Measurements from ENCODE around the gene PSMA3. TPM values are rescaled to one million over a fixed set of nuclear protein-coding genes. Genes with fewer than 3 reads are reported as not detected.

Gene PSMA3
- total and polyA plus RNA-seq, 4 donors, result 59.2 to 133 (median 86.5) TPM

- Histone ChIP-seq H3K27ac (ENCODE audit: low read depth, low read length) (no peak overlapping the region), H3K4me1 (ENCODE audit: control insufficient read depth, insufficient read depth, low read length) (no peaks in the 10 kb centered on the region), H3K9me3 (ENCODE audit: control insufficient read depth, insufficient read depth, low read length) (no peaks in the 10 kb centered on the region), H3K4me3 (ENCODE audit: low read depth, low read length) (no peak overlapping the region), H3K27me3 (ENCODE audit: control insufficient read depth, insufficient read depth, low read length) (no peaks in the 10 kb centered on the region), H3K36me3 (ENCODE audit: control insufficient read depth, insufficient read depth, low read length) (peaks cover 9% of the 10 kb centered on the region)
- DNase-seq (ENCODE audit: low read depth in 4 of 6, low spot score in 6 of 6), result no peak
- WGBS (ENCODE audit: insufficient coverage), result 80% methylated on average over 1 of the region's 1 CpG
Observed at GRCh38 chr14:58313699-58314098, 69.1 kb downstream of the PSMA3 start.

GRCh38 chr14:58315606-58316005 lies 71.0 kb downstream of the PSMA3 start:
- Histone ChIP-seq H3K27me3 (ENCODE audit: control insufficient read depth, insufficient read depth, low read length) (no peaks in the 10 kb centered on the region), H3K9me3 (ENCODE audit: control insufficient read depth, insufficient read depth, low read length) (no peaks in the 10 kb centered on the region), H3K27ac (ENCODE audit: low read depth, low read length) (no peak overlapping the region), H3K4me3 (ENCODE audit: low read depth, low read length) (no peak overlapping the region), H3K36me3 (ENCODE audit: control insufficient read depth, insufficient read depth, low read length) (peaks cover 16% of the 10 kb centered on the region), H3K4me1 (ENCODE audit: control insufficient read depth, insufficient read depth, low read length) (no peaks in the 10 kb centered on the region)
- no peak for DNase-seq (ENCODE audit: low read depth in 4 of 6, low spot score in 6 of 6)
- no CpG with 5 or more reads among the region's 1 CpG for WGBS (ENCODE audit: insufficient coverage)

Small RNA genes within 50 kb of the gene (small RNA-seq; reads per million reads assigned to genes)
- gene RNU6-341P (ENCODE audit: low replicate concordance), result not detected

Other genes with a start within 250 kb of the PSMA3 start
- 10 to 100 TPM; 25.7 to 39.8 TPM for gene ARMH4, start 92.6 kb upstream of the PSMA3 start, total RNA-seq
- 10 to 100 TPM; 15.4 to 26.3 TPM for gene ARMH4, start 92.6 kb upstream of the PSMA3 start, polyA plus RNA-seq (ENCODE audit: insufficient read length in 2 of 2)
- 100 to 1,000 TPM in 1 of 2 donors, 10 to 100 TPM in 1; 98.0 to 136 TPM for gene ACTR10, start 44.7 kb upstream of the PSMA3 start, total RNA-seq
- 100 to 1,000 TPM; 137 to 148 TPM for gene ACTR10, start 44.7 kb upstream of the PSMA3 start, polyA plus RNA-seq (ENCODE audit: insufficient read length in 2 of 2)
- 10 to 100 TPM; 31.0 to 38.1 TPM for gene ARID4A, start 53.7 kb downstream of the PSMA3 start, total RNA-seq
- 10 to 100 TPM; 25.0 to 31.3 TPM for gene ARID4A, start 53.7 kb downstream of the PSMA3 start, polyA plus RNA-seq (ENCODE audit: insufficient read length in 2 of 2)
- not detected for gene TOMM20L, start 151.1 kb downstream of the PSMA3 start, total RNA-seq
- 1 to 10 TPM in 1 of 2 donors, under 1 TPM in 1; 0.90 to 1.3 TPM for gene TOMM20L, start 151.1 kb downstream of the PSMA3 start, polyA plus RNA-seq (ENCODE audit: insufficient read length in 2 of 2)
- 10 to 100 TPM; 27.3 to 34.0 TPM for gene TIMM9, start 182.7 kb downstream of the PSMA3 start, total RNA-seq
- gene TIMM9, start 182.7 kb downstream of the PSMA3 start, polyA plus RNA-seq (ENCODE audit: insufficient read length in 2 of 2), result 10 to 100 TPM; 59.1 to 66.6 TPM
- 10 to 100 TPM; 22.7 to 23.5 TPM for gene KIAA0586, start 182.9 kb downstream of the PSMA3 start, total RNA-seq
- gene KIAA0586, start 182.9 kb downstream of the PSMA3 start, polyA plus RNA-seq (ENCODE audit: insufficient read length in 2 of 2), result 10 to 100 TPM; 17.1 to 17.8 TPM